Measurements from ENCODE around the gene PLA2G4F.

Gene PLA2G4F

GRCh38 chr15:42149493-42150218, 6.8 kb downstream of the PLA2G4F start:
- in situ Hi-C loops (cut with MboI; ENCODE audit: low sequenced_read_pairs) = no loop called here

GRCh38 chr15:42148808-42149492, 7.5 kb downstream of the PLA2G4F start:
- in situ Hi-C loops (cut with MboI; ENCODE audit: low sequenced_read_pairs) = no loop called here

- in situ Hi-C loops (cut with MboI; ENCODE audit: low sequenced_read_pairs) = no loop called here
These were observed 9.1 kb downstream of the PLA2G4F start for GRCh38 chr15:42147431-42147735.

GRCh38 chr15:42146551-42147430, 9.6 kb downstream of the PLA2G4F start:
- in situ Hi-C loops (cut with MboI; ENCODE audit: low sequenced_read_pairs) = no loop called here

GRCh38 chr15:42145546-42146455, 10.6 kb downstream of the PLA2G4F start:
- in situ Hi-C loops (cut with MboI; ENCODE audit: low sequenced_read_pairs) = no loop called here

- in situ Hi-C loops (cut with MboI; ENCODE audit: low sequenced_read_pairs) = no loop called here
These were observed 11.5 kb downstream of the PLA2G4F start for GRCh38 chr15:42144841-42145375.

GRCh38 chr15:42143866-42144625, 12.4 kb downstream of the PLA2G4F start:
- in situ Hi-C loops (cut with MboI; ENCODE audit: low sequenced_read_pairs) = no loop called here

GRCh38 chr15:42143356-42143755, 13.1 kb downstream of the PLA2G4F start:
- in situ Hi-C loops (cut with MboI; ENCODE audit: low sequenced_read_pairs) = no loop called here

- in situ Hi-C loops (cut with MboI; ENCODE audit: low sequenced_read_pairs) = no loop called here
These were observed 14.4 kb downstream of the PLA2G4F start for GRCh38 chr15:42141795-42142667.

GRCh38 chr15:42141246-42141645, 15.2 kb downstream of the PLA2G4F start:
- in situ Hi-C loops (cut with MboI; ENCODE audit: low sequenced_read_pairs) = no loop called here

GRCh38 chr15:42140383-42141070, 15.9 kb downstream of the PLA2G4F start:
- in situ Hi-C loops (cut with MboI; ENCODE audit: low sequenced_read_pairs) = no loop called here

GRCh38 chr15:42139596-42139995, 16.8 kb downstream of the PLA2G4F start:
- in situ Hi-C loops (cut with MboI; ENCODE audit: low sequenced_read_pairs) = no loop called here

GRCh38 chr15:42138968-42139386, 17.5 kb downstream of the PLA2G4F start:
- in situ Hi-C loops (cut with MboI; ENCODE audit: low sequenced_read_pairs) = no loop called here

- in situ Hi-C loops (cut with MboI; ENCODE audit: low sequenced_read_pairs) = no loop called here
These were observed 18.0 kb downstream of the PLA2G4F start for GRCh38 chr15:42138411-42138810.

GRCh38 chr15:42137461-42138261, 18.8 kb downstream of the PLA2G4F start:
- in situ Hi-C loops (cut with MboI; ENCODE audit: low sequenced_read_pairs) = no loop called here

GRCh38 chr15:42136513-42136912, 19.9 kb downstream of the PLA2G4F start:
- in situ Hi-C loops (cut with MboI; ENCODE audit: low sequenced_read_pairs) = no loop called here

- in situ Hi-C loops (cut with MboI; ENCODE audit: low sequenced_read_pairs) = no loop called here
These were observed 21.1 kb downstream of the PLA2G4F start for GRCh38 chr15:42135351-42135750.

All from hTERT RPE-1 (cell line).